Measurements from ENCODE around the gene MTHFD2L.

MTHFD2L gene

DNA sequence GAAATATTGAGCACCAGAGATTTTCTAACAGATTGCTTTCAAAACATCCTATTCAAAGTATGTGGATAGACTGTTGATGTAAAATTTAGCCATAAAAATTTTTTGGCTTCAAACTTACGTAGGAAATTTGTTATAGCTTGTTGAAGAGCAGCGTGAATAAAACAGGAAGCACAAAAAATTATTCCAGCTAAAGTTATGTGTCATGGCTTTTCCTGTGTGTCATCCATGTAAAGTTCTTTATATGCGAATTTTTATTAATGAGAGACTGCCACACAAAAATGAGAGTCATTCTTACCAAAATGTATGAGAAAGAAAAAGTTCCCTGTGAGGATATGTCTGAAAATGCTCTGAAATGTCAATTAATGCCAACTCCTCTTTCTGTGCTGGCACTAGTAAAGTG lies 169.8 kb downstream of the MTHFD2L start:
- TF ChIP-seq, protein P1, sequence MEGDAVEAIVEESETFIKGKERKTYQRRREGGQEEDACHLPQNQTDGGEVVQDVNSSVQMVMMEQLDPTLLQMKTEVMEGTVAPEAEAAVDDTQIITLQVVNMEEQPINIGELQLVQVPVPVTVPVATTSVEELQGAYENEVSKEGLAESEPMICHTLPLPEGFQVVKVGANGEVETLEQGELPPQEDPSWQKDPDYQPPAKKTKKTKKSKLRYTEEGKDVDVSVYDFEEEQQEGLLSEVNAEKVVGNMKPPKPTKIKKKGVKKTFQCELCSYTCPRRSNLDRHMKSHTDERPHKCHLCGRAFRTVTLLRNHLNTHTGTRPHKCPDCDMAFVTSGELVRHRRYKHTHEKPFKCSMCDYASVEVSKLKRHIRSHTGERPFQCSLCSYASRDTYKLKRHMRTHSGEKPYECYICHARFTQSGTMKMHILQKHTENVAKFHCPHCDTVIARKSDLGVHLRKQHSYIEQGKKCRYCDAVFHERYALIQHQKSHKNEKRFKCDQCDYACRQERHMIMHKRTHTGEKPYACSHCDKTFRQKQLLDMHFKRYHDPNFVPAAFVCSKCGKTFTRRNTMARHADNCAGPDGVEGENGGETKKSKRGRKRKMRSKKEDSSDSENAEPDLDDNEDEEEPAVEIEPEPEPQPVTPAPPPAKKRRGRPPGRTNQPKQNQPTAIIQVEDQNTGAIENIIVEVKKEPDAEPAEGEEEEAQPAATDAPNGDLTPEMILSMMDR (IDR thresholded peaks at IDR 0.05; ENCODE audit: control insufficient read depth, insufficient read depth, low read depth, low read length, missing control alignments): no peak
- DNase-seq (ENCODE audit: low read depth): no peak

DNA sequence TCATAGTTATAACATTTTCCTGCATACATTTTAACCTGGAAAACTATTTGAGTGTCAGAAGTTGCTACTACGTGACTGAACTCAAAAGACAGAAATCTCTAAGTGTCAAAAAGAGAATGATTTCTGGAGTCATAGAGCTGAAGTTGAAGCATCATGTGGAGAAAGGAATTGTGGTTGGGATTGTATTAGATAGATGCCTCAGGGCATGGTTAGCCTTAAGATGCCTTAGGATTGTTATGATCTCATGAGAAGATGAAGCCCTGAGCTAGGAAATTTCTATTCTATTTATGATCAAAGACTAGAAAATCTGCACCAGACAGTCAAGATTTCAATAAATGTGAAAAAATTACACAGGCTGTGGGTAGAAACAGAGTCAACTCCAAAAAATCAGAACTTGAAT lies 170.6 kb downstream of the MTHFD2L start:
- DNase-seq (ENCODE audit: low read depth): no peak
- TF ChIP-seq, protein P1 (IDR thresholded peaks at IDR 0.05; ENCODE audit: control insufficient read depth, insufficient read depth, low read depth, low read length, missing control alignments): no peak
- no peak overlapping the region for H3K4me3 ChIP-seq (ENCODE audit: control insufficient read depth, low read depth, low read length)

More for the DNA sequence above, 169.8 kb downstream of the MTHFD2L start:
- no peak overlapping the region for H3K4me3 ChIP-seq (ENCODE audit: control insufficient read depth, low read depth, low read length)

DNA sequence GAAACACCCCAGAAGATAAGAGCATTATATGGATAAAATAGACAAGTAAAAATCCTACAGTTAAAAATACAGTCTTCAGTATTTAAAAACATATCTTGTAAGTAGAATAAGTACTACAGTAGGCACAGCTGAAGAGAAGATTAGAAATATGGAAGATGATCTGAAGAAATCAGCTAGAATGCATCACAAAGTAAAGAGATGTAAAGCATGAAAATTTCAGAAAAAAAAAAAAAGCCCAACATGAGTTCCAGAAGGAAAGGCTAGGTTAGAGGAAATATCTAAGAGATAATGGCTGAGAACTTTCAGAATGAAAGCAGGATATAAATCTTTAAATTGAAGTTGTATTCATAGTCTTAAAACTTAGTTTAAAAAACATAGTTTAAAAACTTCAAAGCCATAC lies 171.4 kb downstream of the MTHFD2L start:
- no peak overlapping the region for H3K4me3 ChIP-seq (ENCODE audit: control insufficient read depth, low read depth, low read length)
- no peak for DNase-seq (ENCODE audit: low read depth)
- TF ChIP-seq, protein P1 (IDR thresholded peaks at IDR 0.05; ENCODE audit: control insufficient read depth, insufficient read depth, low read depth, low read length, missing control alignments): no peak

DNA sequence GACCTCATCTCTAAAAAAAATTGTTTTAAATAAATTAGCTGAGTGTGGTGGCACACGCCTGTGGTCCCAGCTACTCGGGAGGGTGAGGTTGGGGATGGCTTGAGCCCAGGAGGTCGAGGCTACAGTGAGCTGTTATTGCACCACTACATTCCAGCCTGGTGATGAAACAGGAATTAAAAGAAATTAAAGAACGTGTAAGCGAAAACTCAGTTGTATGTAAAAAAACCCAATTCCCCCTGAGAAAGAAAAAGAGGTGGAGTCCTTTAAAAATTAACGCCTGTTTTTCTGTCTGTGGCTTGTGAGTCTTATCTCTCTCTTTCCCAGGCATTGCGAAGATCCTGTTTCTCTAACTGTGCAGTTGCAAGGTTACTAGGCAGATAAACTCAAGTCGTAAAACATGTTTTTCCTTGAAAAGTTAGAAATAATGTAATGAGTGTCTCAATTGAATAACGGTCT lies 172.4 kb downstream of the MTHFD2L start:
- DNase-seq (ENCODE audit: low read depth): no peak
- TF ChIP-seq, protein P1 (IDR thresholded peaks at IDR 0.05; ENCODE audit: control insufficient read depth, insufficient read depth, low read depth, low read length, missing control alignments): no peak
- no peak overlapping the region for H3K4me3 ChIP-seq (ENCODE audit: control insufficient read depth, low read depth, low read length)

DNA sequence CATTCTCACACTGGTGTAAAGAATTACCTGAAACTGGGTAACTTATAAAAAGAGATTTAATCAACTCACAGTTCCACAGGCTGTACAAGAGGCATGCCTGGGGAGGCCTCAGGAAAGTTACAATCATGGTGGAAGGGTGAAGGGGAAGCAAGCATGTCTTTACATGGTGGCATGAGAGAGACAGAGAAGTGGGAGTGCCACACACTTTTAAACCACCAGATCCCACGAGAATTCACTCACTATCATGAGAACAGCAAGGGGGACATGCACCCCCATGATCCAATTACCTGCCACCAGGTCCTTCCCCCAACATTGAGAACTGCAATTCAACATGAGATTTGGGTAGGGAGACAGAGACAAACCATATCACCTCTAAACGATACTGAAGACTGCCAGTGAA lies 173.3 kb downstream of the MTHFD2L start:
- DNase-seq (ENCODE audit: low read depth): no peak
- no peak overlapping the region for H3K4me3 ChIP-seq (ENCODE audit: control insufficient read depth, low read depth, low read length)
- TF ChIP-seq, protein P1 (IDR thresholded peaks at IDR 0.05; ENCODE audit: control insufficient read depth, insufficient read depth, low read depth, low read length, missing control alignments): no peak

DNA sequence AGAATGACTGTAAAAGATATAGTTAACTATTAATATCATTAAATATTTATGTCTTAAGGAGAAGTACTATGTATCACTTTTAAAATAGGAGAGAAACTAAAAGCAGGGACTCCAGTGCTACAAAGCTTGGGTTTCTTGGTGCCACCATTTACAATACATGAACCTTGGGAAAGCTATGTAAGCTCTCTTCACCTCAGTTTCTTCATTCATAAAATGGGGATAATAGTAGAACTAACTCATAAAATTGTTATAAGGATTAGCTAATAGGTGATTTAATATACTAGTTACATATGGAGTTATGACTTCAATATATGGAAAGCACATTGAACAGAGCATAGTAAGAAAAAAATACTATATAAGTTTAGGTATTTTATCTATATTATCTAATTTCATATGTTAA lies 174.0 kb downstream of the MTHFD2L start:
- no peak for DNase-seq (ENCODE audit: low read depth)
- TF ChIP-seq, protein P1 (IDR thresholded peaks at IDR 0.05; ENCODE audit: control insufficient read depth, insufficient read depth, low read depth, low read length, missing control alignments): no peak

DNA sequence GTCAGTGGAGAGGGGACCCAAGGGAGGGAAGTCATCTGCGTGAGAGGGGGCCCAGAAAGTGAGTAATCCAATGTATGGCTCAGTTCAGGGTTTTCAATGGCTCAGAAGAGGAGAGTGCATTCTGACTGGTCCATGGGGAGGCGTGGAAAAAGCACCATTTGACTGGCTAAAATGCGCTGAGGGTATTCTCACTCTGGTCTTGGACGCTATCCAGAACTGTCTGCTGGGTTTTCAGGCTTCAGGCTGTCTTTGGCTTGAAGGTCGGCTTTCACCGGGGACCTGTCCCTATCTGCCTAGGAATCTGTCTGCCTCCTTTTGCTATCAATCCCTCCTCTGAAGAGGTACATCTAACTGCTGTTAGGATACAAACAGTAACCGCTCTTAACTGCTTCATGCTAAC lies 176.7 kb downstream of the MTHFD2L start:
- H3K4me3 ChIP-seq (ENCODE audit: control insufficient read depth, low read depth, low read length): no peak overlapping the region
- TF ChIP-seq, protein P1 (IDR thresholded peaks at IDR 0.05; ENCODE audit: control insufficient read depth, insufficient read depth, low read depth, low read length, missing control alignments): no peak
- no peak for DNase-seq (ENCODE audit: low read depth)

More for the DNA sequence above, 174.0 kb downstream of the MTHFD2L start:
- no peak overlapping the region for H3K4me3 ChIP-seq (ENCODE audit: control insufficient read depth, low read depth, low read length)

All from AG09309 (cell line).